ENCODE measurements around the gene C1orf115. TPM values are rescaled to one million over a fixed set of nuclear protein-coding genes. Genes with fewer than 3 reads are reported as not detected.
A peak's percentile ranks its signal among the peaks of the same experiment; 100 is the strongest.
"Not testable (repeated sequence)": the region's sequence is repeated elsewhere in the genome, so short reads cannot be mapped to it uniquely, and the experiment has no call there.

Gene C1orf115
- total RNA-seq, 1 experiment from 2014 or later: 0.11 TPM

GRCh38 chr1:220694866-220695382, 4.8 kb downstream of the C1orf115 start:
- no peak for DNase-seq (ENCODE audit: low read depth)

GRCh38 chr1:220695426-220695825, 5.3 kb downstream of the C1orf115 start:
- DNase-seq (ENCODE audit: low read depth): no peak

- DNase-seq (ENCODE audit: low read depth): no peak
Observed at GRCh38 chr1:220696226-220696862, 6.2 kb downstream of the C1orf115 start.

- peak; percentile 20 for DNase-seq (ENCODE audit: low read depth)
Observed at GRCh38 chr1:220696863-220697231, 6.7 kb downstream of the C1orf115 start.

- DNase-seq (ENCODE audit: low read depth): no peak
Observed at GRCh38 chr1:220697326-220697725, 7.2 kb downstream of the C1orf115 start.

GRCh38 chr1:220698607-220699016, 8.4 kb downstream of the C1orf115 start:
- no peak for DNase-seq (ENCODE audit: low read depth)

GRCh38 chr1:220699044-220699443, 8.9 kb downstream of the C1orf115 start:
- no peak for DNase-seq (ENCODE audit: low read depth)

GRCh38 chr1:220700556-220701179, 10.5 kb downstream of the C1orf115 start:
- no peak for DNase-seq (ENCODE audit: low read depth)

GRCh38 chr1:220701974-220702373, 11.8 kb downstream of the C1orf115 start:
- DNase-seq (ENCODE audit: low read depth): no peak

- no peak for DNase-seq (ENCODE audit: low read depth)
Observed at GRCh38 chr1:220702733-220703270, 12.6 kb downstream of the C1orf115 start.

- DNase-seq (ENCODE audit: low read depth): no peak
Observed at GRCh38 chr1:220703305-220703704, 13.1 kb downstream of the C1orf115 start.

- DNase-seq (ENCODE audit: low read depth): no peak
Observed at GRCh38 chr1:220705782-220706181, 15.6 kb downstream of the C1orf115 start.

- no peak for DNase-seq (ENCODE audit: low read depth)
Observed at GRCh38 chr1:220706480-220706879, 16.3 kb downstream of the C1orf115 start.

GRCh38 chr1:220707160-220707559, 17.0 kb downstream of the C1orf115 start:
- DNase-seq (ENCODE audit: low read depth): no peak

- DNase-seq (ENCODE audit: low read depth): no peak
Observed at GRCh38 chr1:220708244-220708643, 18.1 kb downstream of the C1orf115 start.

- DNase-seq (ENCODE audit: low read depth): no peak
Observed at GRCh38 chr1:220708936-220709801, 19.0 kb downstream of the C1orf115 start.

- DNase-seq (ENCODE audit: low read depth): no peak
Observed at GRCh38 chr1:220710333-220710732, 20.2 kb downstream of the C1orf115 start.

- DNase-seq (ENCODE audit: low read depth): no peak
Observed at GRCh38 chr1:220711056-220711809, 21.1 kb downstream of the C1orf115 start.

GRCh38 chr1:220715986-220716385, 25.8 kb downstream of the C1orf115 start:
- DNase-seq (ENCODE audit: low read depth): not testable (repeated sequence)

- no peak for DNase-seq (ENCODE audit: low read depth)
Observed at GRCh38 chr1:220717800-220718640, 27.9 kb downstream of the C1orf115 start.

All from LHCN-M2 (cell line).